Omental fat pad (tissue), 4 donors: ENCODE measurements around the gene ANO3. TPM values are rescaled to one million over a fixed set of nuclear protein-coding genes. Genes with fewer than 3 reads are reported as not detected.

Experiments used
- ATAC-seq: fragments of 150-250 bp; one replicate; pipeline ENCODE4 v1.9.1; 2016; ENCODE audit warnings: mild to moderate bottlenecking, moderate library complexity; ENCODE audit not compliant: low FRiP score
- DNase-seq: peaks from one replicate; pipeline ENCODE4 v3.0.0-alpha.2; 2019; ENCODE audit warnings: low spot score
- CTCF ChIP-seq, 3 donors: fragments of 450-650 bp; IDR thresholded peaks; one replicate each; pipeline ENCODE4 v1.5.1; 2016 to 2017; ENCODE audit warnings: antibody characterized with exemption in 3 of 3, mild to moderate bottlenecking in 3 of 3, moderate library complexity in 2 of 3
- total RNA-seq, 4 donors: library from RNA; depleted of rRNA; stranded (reverse); fragments of >200 nt; gene quantifications; one replicate each; pipeline ENCODE4 v1.1.0, GENCODE V29; 2016

ANO3 gene
- total RNA-seq, 4 donors from 2014 or later: 0.56 to 4.1 (median 1.6) TPM

- ATAC-seq: no peak
Observed at GRCh38 chr11:26330262-26330661, 1.7 kb upstream of the ANO3 start.

GRCh38 chr11:26332572-26332915, 614 bp downstream of the ANO3 start:
- ATAC-seq (no peak), DNase-seq (no peak)
- TF ChIP-seq CTCF (IDR thresholded peaks at IDR 0.05): no peak

More at GRCh38 chr11:26330262-26330661, 1.7 kb upstream of the ANO3 start:
- no peak for DNase-seq
- TF ChIP-seq CTCF (IDR thresholded peaks at IDR 0.05): no peak

GRCh38 chr11:26333906-26334305, 2.0 kb downstream of the ANO3 start:
- no peak for ATAC-seq
- no peak for DNase-seq
- no peak for TF ChIP-seq CTCF (IDR thresholded peaks at IDR 0.05)

- ATAC-seq: no peak
- no peak for TF ChIP-seq CTCF (IDR thresholded peaks at IDR 0.05)
Observed at GRCh38 chr11:26335903-26336302, 4.0 kb downstream of the ANO3 start.

GRCh38 chr11:26344647-26345046, 12.7 kb downstream of the ANO3 start:
- no peak for TF ChIP-seq CTCF (IDR thresholded peaks at IDR 0.05)
- no peak for ATAC-seq
- DNase-seq: no peak

More at GRCh38 chr11:26335903-26336302, 4.0 kb downstream of the ANO3 start:
- DNase-seq: no peak

GRCh38 chr11:26348776-26349175, 16.8 kb downstream of the ANO3 start:
- no peak for ATAC-seq
- TF ChIP-seq CTCF (IDR thresholded peaks at IDR 0.05): no peak
- DNase-seq: no peak

GRCh38 chr11:26350002-26350401, 18.1 kb downstream of the ANO3 start:
- ATAC-seq (no peak), DNase-seq (no peak)
- no peak for TF ChIP-seq CTCF (IDR thresholded peaks at IDR 0.05)
